Ureter (tissue), 1 donor: Measurements from ENCODE around the gene TBC1D16. TPM values are rescaled to one million over a fixed set of nuclear protein-coding genes. Genes with fewer than 3 reads are reported as not detected.
"Not testable (repeated sequence)": the region's sequence is repeated elsewhere in the genome, so short reads cannot be mapped to it uniquely, and the experiment has no call there.

Source experiments
- DNase-seq: peaks from one replicate; pipeline ENCODE4 v3.0.0-alpha.2; 2020; ENCODE audit warnings: low spot score
- total RNA-seq: library from RNA; stranded (reverse); gene quantifications from one replicate; pipeline ENCODE4 v1.2.4, GENCODE V29; 2023
- donor health status: DM: yes; HTN: yes; CAD: no.

The TBC1D16 gene
- total RNA-seq, 1 donor from 2014 or later, result 37.0 TPM

DNA sequence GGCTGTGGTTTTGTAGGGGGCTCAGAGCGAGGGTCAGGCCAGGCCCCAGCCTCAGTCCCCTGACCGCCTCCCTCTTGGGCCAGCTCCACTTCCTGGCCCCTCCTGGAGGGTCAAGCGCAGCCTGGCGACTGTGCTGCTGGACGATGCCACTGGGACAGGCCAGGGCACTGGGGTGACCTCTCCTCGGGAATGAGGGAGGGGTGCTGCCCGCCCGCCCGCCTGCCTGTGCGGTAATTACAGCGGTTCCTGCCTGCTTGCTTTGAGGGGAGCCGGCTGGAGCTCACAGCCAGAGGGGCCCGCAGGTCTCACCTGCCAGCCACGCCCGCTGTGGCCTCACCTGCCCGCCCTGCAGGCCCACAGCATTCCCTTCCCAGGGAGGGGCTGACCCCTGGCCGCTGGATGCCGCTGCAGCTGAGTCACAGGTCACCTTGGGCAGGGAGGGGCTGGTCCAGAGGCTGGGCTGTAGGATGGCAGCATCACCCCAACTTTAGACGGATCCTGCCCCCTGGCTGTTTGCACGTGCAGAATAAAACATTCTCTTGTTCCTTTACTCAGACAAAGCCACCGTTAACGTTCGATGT lies 119.7 kb downstream of the TBC1D16 start:
- peak; percentile 80 for DNase-seq

- no peak for DNase-seq
Observed at GRCh38 chr17:79914813-79915740, 120.6 kb downstream of the TBC1D16 start.

GRCh38 chr17:79913896-79914812 lies 121.5 kb downstream of the TBC1D16 start:
- no peak for DNase-seq

- no peak for DNase-seq
Observed at GRCh38 chr17:79913451-79913850, 122.2 kb downstream of the TBC1D16 start.

- no peak for DNase-seq
Observed at GRCh38 chr17:79912552-79913330, 122.9 kb downstream of the TBC1D16 start.

DNA sequence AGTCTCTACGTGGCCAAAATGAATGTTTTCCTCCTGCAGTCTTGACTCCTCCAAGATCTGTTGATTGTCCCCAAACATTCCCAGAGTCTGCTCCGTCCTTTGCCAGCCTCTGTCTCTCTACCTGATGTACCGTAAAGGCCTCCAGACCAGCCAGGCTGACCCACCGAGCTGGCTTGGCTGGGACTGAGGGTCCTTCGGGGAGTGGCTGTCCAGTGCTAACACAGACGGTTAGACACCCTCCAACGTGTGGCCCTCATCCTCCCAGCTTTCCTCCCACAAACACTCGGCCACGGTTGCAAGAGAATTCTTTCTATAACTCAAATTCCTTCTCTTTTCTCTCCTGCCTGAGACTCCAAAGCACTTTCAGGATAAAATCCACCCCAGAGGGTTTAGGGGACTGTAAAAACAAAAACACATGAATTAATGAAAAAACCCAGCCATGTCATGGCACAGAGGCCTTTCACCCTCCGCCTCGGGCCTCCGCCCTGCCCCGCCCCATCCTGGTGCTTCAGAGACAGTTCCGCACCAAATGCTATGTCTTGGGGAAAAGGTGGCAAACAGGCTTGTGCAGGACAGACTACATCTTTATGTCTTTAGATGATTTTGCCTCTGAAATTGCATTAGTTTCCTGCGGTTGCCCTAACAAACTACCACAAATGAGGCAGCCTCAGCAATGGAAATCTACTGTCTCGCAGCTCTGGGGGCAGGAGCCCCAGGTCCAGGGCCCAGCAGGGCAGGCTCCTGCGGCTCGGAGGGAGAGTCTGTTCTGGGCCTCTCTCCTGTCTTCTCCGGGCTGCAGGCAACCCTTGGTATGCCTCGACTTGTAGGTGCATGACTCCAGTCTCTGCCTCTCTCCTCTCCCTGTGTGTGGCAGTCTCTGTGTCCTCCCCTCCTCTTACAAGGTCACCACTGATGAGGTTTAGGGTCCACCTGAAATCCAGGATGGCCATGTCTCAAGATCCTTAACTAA lies 124.0 kb downstream of the TBC1D16 start:
- no peak for DNase-seq

- DNase-seq, result no peak
Observed at GRCh38 chr17:79910985-79911361, 124.7 kb downstream of the TBC1D16 start.

DNA sequence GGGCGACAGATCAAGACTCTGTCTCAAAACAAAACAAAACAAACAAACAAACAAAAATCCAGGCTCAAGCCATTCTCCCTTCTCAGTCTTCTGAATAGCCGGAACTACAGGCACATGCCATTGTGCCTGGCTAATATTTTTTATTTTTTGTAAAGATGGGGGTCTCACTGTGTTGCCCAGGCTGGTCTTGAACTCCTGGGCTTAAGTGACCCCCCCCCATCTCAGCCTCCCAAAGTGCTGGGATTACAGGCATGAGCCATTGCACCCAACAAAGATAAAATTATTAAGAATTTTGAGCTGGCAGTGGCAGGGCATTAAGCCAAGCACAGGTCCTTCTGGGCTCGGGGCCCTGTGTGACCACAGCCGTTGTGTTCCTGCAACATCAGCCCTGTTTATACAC lies 126.6 kb downstream of the TBC1D16 start:
- DNase-seq, result no peak

DNA sequence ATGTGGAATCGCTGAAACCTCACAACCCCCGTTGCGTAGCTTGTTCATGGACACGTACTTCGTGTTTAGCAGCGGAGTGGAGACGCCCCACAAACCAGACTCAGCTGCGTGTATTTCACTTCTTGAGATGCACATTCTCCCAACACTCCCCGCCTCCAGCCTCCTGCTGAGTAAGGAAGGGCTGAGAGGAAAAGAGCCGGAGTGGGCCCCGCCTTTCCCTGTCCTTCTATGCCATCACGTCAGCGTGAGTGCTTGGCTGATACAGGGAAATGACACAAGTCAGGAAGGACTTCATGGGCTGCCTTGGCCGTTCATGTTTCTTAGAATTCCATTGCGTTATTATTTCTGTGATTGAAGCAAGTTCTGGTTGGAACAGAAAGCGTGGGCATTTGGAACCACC lies 127.8 kb downstream of the TBC1D16 start:
- no peak for DNase-seq

DNA sequence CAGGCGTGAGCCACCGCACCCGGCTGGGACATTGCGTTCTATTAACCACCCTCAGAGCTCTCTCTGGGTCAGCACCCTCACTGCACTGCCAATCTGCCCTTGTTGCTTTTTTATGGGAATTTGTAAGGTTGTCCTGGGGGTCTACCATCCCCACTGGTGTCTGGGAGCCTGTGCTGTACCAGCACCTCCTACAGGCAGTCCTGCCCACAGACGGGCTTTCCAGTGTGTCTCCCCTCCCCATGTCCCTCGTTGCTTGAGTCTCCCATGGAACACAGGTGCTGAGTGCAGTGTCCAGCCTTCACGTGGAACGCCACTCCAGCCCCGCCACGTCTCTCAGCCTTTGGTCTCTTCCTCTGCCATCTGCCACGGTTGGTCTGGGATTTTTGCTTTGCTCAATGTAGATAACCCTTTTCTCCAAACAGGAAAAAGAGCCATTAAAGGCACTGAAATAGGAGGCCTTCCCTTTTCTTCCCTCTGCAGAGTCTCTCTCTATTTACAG lies 128.4 kb downstream of the TBC1D16 start:
- DNase-seq, result no peak

DNA sequence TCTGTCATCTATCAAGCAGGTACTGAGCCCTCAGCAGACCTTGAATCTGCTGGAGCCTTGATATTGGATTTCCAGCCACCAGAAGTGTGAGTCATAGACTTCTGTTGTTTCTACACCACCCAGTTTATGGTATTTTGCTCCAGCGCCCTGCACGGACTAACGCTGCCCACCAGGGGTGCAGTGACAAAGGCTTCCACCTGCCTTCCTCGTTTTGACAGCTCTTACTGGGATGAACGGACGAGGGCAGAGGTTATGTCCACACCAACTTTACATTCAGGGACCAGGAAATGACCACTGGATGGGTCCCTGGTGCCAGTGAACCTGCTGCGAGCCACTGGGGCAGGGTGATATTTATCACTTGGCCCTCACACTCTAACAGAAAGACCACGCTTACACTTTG lies 129.8 kb downstream of the TBC1D16 start:
- no peak for DNase-seq

- DNase-seq, result no peak
Observed at GRCh38 chr17:79904865-79905264, 130.8 kb downstream of the TBC1D16 start.

DNA sequence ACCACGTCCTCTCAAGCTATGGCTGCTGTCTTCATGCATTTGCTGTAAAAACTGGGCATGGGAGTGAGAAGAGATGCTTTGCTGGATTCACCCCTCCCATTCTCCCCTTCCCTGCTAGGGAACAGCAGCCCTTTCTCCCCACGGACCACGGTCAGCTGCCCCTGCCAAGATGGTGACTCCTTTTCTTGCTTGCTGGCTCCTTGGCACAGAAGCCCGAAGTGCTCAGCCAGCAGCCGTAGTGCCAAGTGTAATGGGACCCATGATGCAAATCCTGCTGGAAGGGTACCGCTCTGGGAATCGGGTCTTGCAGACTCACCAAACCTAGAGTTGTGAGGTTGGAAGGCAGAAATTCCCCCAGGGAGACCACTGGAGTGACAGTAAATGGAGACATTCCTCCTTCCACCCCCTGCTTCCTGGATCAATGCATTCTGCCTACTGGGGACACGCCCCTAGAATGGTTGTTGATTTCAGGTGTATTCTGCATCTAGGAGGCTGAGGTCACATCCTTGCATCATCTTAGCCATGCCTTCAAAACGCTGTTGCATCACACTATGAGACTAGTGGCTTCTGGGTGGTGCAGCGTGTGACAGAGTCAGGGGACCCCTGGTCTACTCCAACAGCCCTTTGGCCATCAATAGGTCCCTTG lies 133.4 kb downstream of the TBC1D16 start:
- no peak for DNase-seq

DNA sequence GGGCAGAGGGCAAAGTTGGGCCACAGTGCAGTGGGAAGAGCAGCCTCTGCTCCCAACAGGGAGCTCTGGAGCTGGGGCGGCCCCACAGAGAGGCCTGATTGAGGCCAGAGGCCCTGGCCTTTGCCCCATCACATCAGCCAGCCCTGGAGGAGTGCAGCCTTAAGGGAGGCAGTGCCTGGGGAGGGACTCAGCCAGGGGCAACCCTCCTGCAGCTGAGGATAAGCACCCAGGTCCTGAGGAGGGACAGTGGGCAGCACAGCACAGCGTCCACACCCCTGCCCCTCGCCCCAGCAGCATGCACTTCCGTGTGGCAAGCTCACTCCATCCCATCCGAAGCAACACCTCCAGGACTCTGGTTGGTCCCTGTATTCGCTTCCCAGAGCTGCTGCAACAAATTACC lies 134.5 kb downstream of the TBC1D16 start:
- no peak for DNase-seq

DNA sequence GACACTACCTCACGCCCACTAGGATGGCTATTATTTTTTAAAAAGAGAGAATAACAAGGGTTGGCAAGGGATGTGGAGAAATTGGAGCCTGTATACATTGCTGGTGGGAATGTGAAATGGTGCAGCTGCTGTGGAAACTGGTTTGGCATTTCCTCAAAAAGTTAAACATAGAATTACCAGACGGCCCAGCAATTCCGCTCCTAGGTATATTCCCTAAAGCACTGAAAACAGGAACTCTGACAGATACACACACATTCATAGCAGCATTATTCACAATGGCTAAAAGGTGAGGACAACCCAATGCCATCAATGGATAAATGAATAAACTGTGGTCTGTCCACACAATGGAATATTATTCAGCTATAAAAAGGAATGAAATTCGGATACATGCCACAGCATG lies 136.1 kb downstream of the TBC1D16 start:
- DNase-seq, result no peak

GRCh38 chr17:79897243-79898063 lies 138.2 kb downstream of the TBC1D16 start:
- no peak for DNase-seq

DNA sequence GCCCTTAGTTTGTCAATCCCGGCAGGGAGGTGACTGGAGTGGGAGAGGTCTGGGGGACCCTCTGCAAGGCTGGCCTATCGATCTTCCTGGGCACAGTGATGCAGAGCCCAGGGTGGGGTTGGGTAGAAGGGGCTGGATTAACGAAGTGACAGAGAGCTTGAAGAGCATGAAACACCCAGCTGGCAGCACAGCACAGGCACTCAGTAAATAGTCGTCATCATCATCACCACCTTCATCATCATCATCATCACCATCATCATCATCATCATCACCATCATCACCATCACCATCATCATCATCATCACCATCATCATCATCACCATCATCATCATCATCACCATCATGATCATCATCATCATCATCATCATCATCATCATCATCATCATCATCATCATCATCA lies 142.2 kb downstream of the TBC1D16 start:
- not testable (repeated sequence) for DNase-seq

DNA sequence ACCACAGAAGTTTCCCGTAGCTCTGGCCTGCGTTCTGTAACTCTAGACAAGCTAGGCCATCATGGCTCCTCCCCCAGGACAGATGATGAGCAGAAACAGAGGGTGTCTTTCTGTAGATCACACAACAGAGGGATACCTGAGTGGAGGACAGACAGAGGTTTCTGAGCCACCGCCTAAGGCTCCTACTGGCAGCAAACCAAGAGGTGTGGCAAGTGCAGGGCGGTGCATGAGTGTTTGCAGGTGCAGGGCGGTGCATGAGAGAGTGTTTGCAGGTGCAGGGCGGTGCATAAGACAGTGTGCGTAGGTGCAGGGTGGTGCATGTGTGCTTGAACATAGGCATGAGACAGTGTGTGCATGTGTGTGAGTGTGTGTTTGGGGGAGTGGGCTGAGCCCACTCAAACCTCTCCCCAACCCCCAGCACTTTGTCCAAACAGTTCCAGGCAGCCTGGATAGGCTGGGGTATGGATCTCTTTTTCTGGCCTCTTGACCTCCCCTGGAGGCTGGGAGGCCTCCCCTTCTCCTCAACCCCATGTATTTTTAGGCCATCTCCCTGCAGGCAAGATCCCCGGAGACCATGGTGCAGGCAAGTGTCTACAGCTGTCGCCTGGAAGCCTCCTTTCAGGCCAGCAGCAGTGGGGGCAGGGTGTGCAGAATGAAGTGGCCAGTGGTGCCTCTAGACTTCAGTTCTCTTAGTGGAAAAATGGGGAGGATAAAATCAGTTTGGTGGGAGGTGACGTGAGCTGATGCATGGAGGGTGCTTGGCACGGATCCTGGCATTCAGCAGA lies 143.0 kb downstream of the TBC1D16 start:
- DNase-seq, result no peak
